Caki2 (cell line): ENCODE results near the gene EXOC6. TPM values are rescaled to one million over a fixed set of nuclear protein-coding genes. Genes with fewer than 3 reads are reported as not detected.
"Not testable (repeated sequence)": the region's sequence is repeated elsewhere in the genome, so short reads cannot be mapped to it uniquely, and the experiment has no call there.

Source experiments
- DNase-seq: peaks from one replicate; pipeline ENCODE4 v3.0.0-alpha.2; 2015; ENCODE audit warnings: low read depth
- in situ Hi-C: cut with HindIII; loops from 2 replicates; pipeline ENCODE4 v1.10.0; 2016; ENCODE audit warnings: low sequenced_read_pairs, low pct_unique_long_range_greater_than_20kb, mixed read lengths
- total RNA-seq: library from RNA; depleted of rRNA; stranded (reverse); fragments of >200 nt; shearing (Covaris generic); gene quantifications from 2 replicates; pipeline ENCODE4 v1.2.3, GENCODE V29; 2014; ENCODE audit warnings: low replicate concordance

EXOC6 gene
- total RNA-seq, 1 experiment from 2014 or later: 5.3 TPM

DNA sequence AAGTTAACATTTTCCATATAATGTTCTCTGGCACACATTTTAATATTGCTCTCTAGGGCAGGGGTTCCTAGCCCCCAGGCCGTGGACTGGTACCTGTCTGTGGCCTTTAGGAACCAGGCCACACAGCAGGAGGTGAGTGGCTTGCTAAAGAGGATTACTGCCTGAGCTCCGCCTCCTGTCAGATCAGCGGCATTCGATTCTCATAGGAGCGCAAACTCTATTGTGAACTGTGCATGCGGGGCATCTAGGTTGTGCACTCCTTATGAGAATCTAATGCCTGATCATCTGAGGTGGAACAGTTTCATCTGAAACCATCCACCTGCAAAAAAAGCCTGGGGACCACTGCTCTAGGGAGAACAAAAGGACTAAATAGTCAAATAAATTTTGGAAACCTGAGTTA lies 65.7 kb downstream of the EXOC6 start:
- in situ Hi-C loops: no loop called here
- no peak for DNase-seq

- peak; percentile 44 for DNase-seq
- in situ Hi-C loops: no loop called here
Measured at GRCh38 chr10:92914478-92915325, 66.4 kb downstream of the EXOC6 start.

GRCh38 chr10:92915892-92916291 lies 67.6 kb downstream of the EXOC6 start:
- in situ Hi-C loops: no loop called here
- DNase-seq: no peak

DNA sequence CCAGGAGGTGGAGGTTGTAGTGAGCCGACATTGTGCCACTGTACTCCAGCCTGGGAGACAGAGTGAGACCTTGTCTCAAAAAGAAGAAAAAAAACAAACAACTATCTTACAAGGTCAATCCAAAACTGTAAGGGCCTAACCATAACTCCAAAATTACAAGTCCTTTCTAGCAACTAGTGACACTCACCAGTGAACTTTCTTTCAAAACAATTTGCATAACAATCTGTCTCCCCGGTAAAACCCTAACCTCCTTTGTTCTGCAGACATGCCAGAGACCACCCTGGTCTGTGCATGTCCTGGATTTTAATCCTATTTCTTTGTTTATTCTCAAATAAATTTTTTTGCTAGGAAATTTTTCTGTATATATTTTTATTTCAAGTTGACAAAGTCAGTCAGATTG lies 68.1 kb downstream of the EXOC6 start:
- no peak for DNase-seq
- in situ Hi-C loops: no loop called here

GRCh38 chr10:92918603-92919002 lies 70.3 kb downstream of the EXOC6 start:
- in situ Hi-C loops: no loop called here

DNA sequence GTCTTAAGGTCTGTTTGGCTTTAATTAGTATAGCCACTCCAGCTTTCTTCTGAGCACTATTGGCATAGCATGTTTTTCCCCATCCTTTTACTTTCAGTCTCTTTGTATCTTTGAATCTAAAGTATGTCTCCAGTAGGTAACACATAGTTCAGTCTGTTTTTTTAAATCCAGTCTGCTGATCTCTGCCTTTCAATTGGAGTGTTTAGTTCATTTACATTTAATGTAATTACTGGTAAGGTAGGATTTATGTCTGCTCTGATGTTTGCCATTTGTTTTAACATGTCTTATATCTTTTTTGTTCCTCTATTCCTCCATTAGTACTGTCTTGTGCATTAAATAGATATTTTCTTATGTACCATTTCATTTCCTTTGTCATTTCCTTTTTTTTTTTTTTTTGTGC lies 72.5 kb downstream of the EXOC6 start:
- in situ Hi-C loops: no loop called here
- DNase-seq: no peak

More at GRCh38 chr10:92918603-92919002, 70.3 kb downstream of the EXOC6 start:
- DNase-seq: no peak

DNA sequence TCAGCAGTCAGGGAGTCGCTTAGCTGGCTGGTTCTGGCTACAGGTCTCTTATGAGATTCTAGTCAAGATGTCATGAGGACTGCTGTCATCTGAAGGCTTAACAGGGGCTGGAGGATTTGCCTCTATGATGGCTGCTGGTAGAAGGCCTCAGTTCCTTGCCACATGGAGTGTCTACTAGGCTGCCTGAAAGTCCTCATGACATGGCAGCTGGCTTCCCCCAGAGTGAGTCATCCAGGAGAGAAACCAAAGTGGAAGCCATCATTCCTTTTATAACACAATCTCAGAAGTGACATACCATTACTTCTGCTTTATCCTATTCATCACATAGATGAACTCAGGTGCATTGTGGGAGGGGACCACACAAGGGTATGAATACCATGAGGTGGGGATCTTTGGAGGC lies 75.1 kb downstream of the EXOC6 start:
- DNase-seq: no peak
- in situ Hi-C loops: no loop called here

- in situ Hi-C loops: no loop called here
- DNase-seq: no peak
Measured at GRCh38 chr10:92929896-92930295, 81.6 kb downstream of the EXOC6 start.

- no peak for DNase-seq
- in situ Hi-C loops: no loop called here
Measured at GRCh38 chr10:92931597-92931996, 83.3 kb downstream of the EXOC6 start.

GRCh38 chr10:92937876-92938275 lies 89.6 kb downstream of the EXOC6 start:
- DNase-seq: no peak

GRCh38 chr10:92938841-92939240 lies 90.5 kb downstream of the EXOC6 start:
- DNase-seq: no peak
- in situ Hi-C loops: no loop called here

More at GRCh38 chr10:92937876-92938275, 89.6 kb downstream of the EXOC6 start:
- in situ Hi-C loops: no loop called here

DNA sequence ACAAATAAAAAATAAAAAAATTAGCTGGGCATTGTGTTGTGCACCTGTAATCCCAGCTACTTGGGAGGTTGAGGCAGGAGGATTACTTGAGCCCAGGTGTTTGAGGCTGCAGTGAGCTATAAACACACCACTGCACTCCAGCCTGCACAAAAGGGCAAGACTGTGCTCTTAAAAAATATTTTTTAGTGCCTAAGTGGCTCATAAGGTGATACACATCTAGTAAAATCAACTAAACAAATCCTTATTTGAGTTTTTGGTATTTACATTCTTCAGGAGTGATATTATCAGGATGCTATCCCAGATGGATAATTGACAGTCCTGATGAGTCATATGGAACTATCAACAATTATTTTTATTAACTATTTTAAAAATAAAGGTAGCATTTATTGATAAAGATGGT lies 93.9 kb downstream of the EXOC6 start:
- in situ Hi-C loops: no loop called here
- DNase-seq: no peak

DNA sequence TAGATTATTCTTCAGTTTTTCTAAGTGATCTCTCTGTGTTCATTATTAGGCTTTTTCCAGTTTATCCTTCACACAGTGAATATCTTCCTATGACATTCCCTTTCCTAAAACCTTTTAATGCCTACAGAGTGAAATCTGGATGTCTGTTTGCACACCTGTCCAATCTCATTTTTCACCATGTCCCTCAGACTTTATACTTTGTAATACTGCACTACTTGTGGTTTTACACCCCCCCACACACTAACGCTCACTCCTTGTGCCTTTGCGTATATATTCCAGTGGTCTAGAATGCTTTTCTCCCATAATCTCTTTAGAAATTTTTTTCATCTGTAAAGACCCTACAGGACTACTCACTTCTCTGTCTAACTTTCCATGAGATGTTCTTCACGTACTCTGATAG lies 98.2 kb downstream of the EXOC6 start:
- no peak for DNase-seq
- in situ Hi-C loops: no loop called here

GRCh38 chr10:92952573-92952972 lies 104.3 kb downstream of the EXOC6 start:
- DNase-seq, in situ Hi-C loops: not testable (repeated sequence)

GRCh38 chr10:92957223-92958010 lies 109.1 kb downstream of the EXOC6 start:
- in situ Hi-C loops: no loop called here
- no peak for DNase-seq

GRCh38 chr10:92961638-92962037 lies 113.3 kb downstream of the EXOC6 start:
- in situ Hi-C loops: no loop called here
- DNase-seq: no peak

DNA sequence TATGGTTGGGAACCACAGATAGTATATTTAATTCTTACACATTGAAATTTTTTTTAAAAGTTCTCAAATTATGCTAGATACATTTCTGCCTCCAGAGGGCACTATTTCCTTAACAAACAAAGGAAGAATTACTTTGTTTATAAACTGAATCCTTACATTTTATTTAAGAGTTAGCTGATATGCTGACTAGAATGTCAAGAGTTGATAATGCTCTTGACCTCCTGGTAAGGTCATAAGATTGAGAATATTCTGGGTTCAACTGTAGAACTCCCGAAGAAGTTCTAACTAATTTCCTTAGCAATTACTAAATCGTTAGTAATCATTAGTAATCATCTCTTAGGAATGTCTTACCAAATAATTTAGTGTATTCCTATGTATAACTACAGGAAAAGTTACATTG lies 117.0 kb downstream of the EXOC6 start:
- in situ Hi-C loops: no loop called here
- no peak for DNase-seq

GRCh38 chr10:92967641-92968040 lies 119.3 kb downstream of the EXOC6 start:
- DNase-seq: no peak
- in situ Hi-C loops: no loop called here

GRCh38 chr10:92969151-92969550 lies 120.8 kb downstream of the EXOC6 start:
- in situ Hi-C loops: no loop called here
- DNase-seq: no peak
